HL-60 (cell line): ENCODE results near the gene PGC.

Source experiments
- DNase-seq, 2 experiments: peaks; one replicate each; pipeline ENCODE4 v3.0.0-alpha.2; 2010 to 2020; ENCODE audit warnings: low read depth in 1 of 2, low spot score in 1 of 2
- H3K27ac ChIP-seq: fragments of 250-450 bp; sonication (Bioruptor Pico); replicated peaks from 2 replicates; pipeline ENCODE4 v1.5.1; 2020; ENCODE audit warnings: mild to moderate bottlenecking, moderate library complexity
- H3K27me3 ChIP-seq: fragments of 250-450 bp; sonication (Bioruptor Pico); 2 replicates; pipeline ENCODE4 v1.5.1; 2021; ENCODE audit warnings: mild to moderate bottlenecking, moderate library complexity; ENCODE audit not compliant: insufficient read depth, poor library complexity, severe bottlenecking
- H3K4me3 ChIP-seq: replicated peaks from 2 replicates; pipeline ENCODE4 v1.5.1; 2011; ENCODE audit warnings: mild to moderate bottlenecking, control low read depth, low read length; ENCODE audit not compliant: insufficient read depth
- CTCF ChIP-seq: IDR thresholded peaks from one replicate; pipeline ENCODE4 v1.5.1; 2011; ENCODE audit warnings: low read length, control low read depth, inconsistent platforms; ENCODE audit not compliant: insufficient read depth
- GABPA ChIP-seq: IDR thresholded peaks from 2 replicates; pipeline ENCODE4 v1.6.1; 2012; ENCODE audit warnings: low read depth
- POLR2AphosphoS5 ChIP-seq: IDR thresholded peaks from 2 replicates; pipeline ENCODE4 v1.6.1; 2012; ENCODE audit warnings: low read depth
- REST ChIP-seq: IDR thresholded peaks from 2 replicates; pipeline ENCODE4 v1.6.1; 2012; ENCODE audit warnings: low read depth; ENCODE audit not compliant: insufficient replicate concordance
- SPI1 ChIP-seq: IDR thresholded peaks from 2 replicates; pipeline ENCODE4 v1.6.1; 2012; ENCODE audit warnings: low read depth, mild to moderate bottlenecking, borderline replicate concordance

The PGC gene

GRCh38 chr6:41700463-41701347, 46.5 kb downstream of the PGC start:
- no peak overlapping the region for H3K4me3 ChIP-seq
- no peak overlapping the region for H3K27ac ChIP-seq
- DNase-seq, result no peak
- TF ChIP-seq REST (no peak), SPI1 (no peak), POLR2AphosphoS5 (no peak), GABPA (no peak), CTCF (no peak)
- no peaks in the 10 kb centered on the region for H3K27me3 ChIP-seq

- TF ChIP-seq CTCF, result no peak
- no peak for TF ChIP-seq REST
- no peak for TF ChIP-seq GABPA
- TF ChIP-seq SPI1, result no peak
- TF ChIP-seq POLR2AphosphoS5, result no peak
Observed at GRCh38 chr6:41699063-41699462, 48.1 kb downstream of the PGC start.

GRCh38 chr6:41697861-41698781, 49.1 kb downstream of the PGC start:
- DNase-seq, result no peak
- Histone ChIP-seq H3K27ac (no peak overlapping the region), H3K4me3 (no peak overlapping the region), H3K27me3 (no peaks in the 10 kb centered on the region)
- TF ChIP-seq CTCF (no peak), GABPA (no peak), POLR2AphosphoS5 (no peak), REST (no peak), SPI1 (no peak)

More at GRCh38 chr6:41699063-41699462, 48.1 kb downstream of the PGC start:
- H3K27me3 ChIP-seq, result no peaks in the 10 kb centered on the region
- H3K27ac ChIP-seq, result no peak overlapping the region
- DNase-seq, result no peak
- H3K4me3 ChIP-seq, result no peak overlapping the region
